DMS153 treated with DMSO at 0.1 percent for 48 hours (cell line): Measurements from ENCODE around the gene RNF213.

Experiments
- DNase-seq: peaks from one replicate; lab custom pipeline; 2025; ENCODE audit not compliant: unreplicated experiment; lab: John Stamatoyannopoulos, UW

Gene RNF213

GRCh38 chr17:80429356-80430275 is 169.0 kb downstream of the RNF213 start:
- no peak for DNase-seq

GRCh38 chr17:80430446-80431245 is 170.0 kb downstream of the RNF213 start:
- no peak for DNase-seq

- no peak for DNase-seq
Observed at GRCh38 chr17:80431246-80432195, 170.9 kb downstream of the RNF213 start.

GRCh38 chr17:80432350-80432955 is 171.8 kb downstream of the RNF213 start:
- no peak for DNase-seq

- no peak for DNase-seq
Observed at GRCh38 chr17:80432961-80433550, 172.4 kb downstream of the RNF213 start.

- no peak for DNase-seq
Observed at GRCh38 chr17:80433916-80434666, 173.4 kb downstream of the RNF213 start.

GRCh38 chr17:80437532-80437931 is 176.9 kb downstream of the RNF213 start:
- no peak for DNase-seq

GRCh38 chr17:80438806-80439205 is 178.2 kb downstream of the RNF213 start:
- no peak for DNase-seq

- no peak for DNase-seq
Observed at GRCh38 chr17:80439499-80439898, 178.8 kb downstream of the RNF213 start.

- DNase-seq: no peak
Observed at GRCh38 chr17:80441133-80441578, 180.5 kb downstream of the RNF213 start.

- no peak for DNase-seq
Observed at GRCh38 chr17:80441598-80442322, 181.1 kb downstream of the RNF213 start.

GRCh38 chr17:80442323-80442659 is 181.6 kb downstream of the RNF213 start:
- no peak for DNase-seq

- no peak for DNase-seq
Observed at GRCh38 chr17:80442764-80443163, 182.1 kb downstream of the RNF213 start.

- no peak for DNase-seq
Observed at GRCh38 chr17:80443498-80443897, 182.8 kb downstream of the RNF213 start.

- DNase-seq: no peak
Observed at GRCh38 chr17:80443916-80444643, 183.4 kb downstream of the RNF213 start.

GRCh38 chr17:80444644-80444979 is 184.0 kb downstream of the RNF213 start:
- no peak for DNase-seq

GRCh38 chr17:80445007-80445725 is 184.5 kb downstream of the RNF213 start:
- DNase-seq: no peak

- no peak for DNase-seq
Observed at GRCh38 chr17:80445726-80446110, 185.1 kb downstream of the RNF213 start.
